ENCODE measurements around the gene TUBGCP2.

- TF ChIP-seq EZH2 (IDR thresholded peaks at IDR 0.05) (no peak), POLR2AphosphoS5 (IDR thresholded peaks at IDR 0.05; ENCODE audit: low read depth, low read length) (no peak), JUND (IDR thresholded peaks at IDR 0.05) (no peak), ATF3 (IDR thresholded peaks at IDR 0.05) (no peak), RAD21 (IDR thresholded peaks at IDR 0.05; ENCODE audit: low read depth) (no peak), FOSL1 (IDR thresholded peaks at IDR 0.05; ENCODE audit: low read depth) (no peak), POLR2A (IDR thresholded peaks at IDR 0.05; ENCODE audit: borderline replicate concordance, extremely low read depth, insufficient read depth, insufficient read length) (no peak), ZNF274 (IDR thresholded peaks at IDR 0.05; ENCODE audit: low read depth, low read length) (no peak), ZFX (IDR thresholded peaks at IDR 0.05) (no peak), SIN3A (IDR thresholded peaks at IDR 0.05; ENCODE audit: low read depth) (no peak)
- TF ChIP-seq, protein P1, sequence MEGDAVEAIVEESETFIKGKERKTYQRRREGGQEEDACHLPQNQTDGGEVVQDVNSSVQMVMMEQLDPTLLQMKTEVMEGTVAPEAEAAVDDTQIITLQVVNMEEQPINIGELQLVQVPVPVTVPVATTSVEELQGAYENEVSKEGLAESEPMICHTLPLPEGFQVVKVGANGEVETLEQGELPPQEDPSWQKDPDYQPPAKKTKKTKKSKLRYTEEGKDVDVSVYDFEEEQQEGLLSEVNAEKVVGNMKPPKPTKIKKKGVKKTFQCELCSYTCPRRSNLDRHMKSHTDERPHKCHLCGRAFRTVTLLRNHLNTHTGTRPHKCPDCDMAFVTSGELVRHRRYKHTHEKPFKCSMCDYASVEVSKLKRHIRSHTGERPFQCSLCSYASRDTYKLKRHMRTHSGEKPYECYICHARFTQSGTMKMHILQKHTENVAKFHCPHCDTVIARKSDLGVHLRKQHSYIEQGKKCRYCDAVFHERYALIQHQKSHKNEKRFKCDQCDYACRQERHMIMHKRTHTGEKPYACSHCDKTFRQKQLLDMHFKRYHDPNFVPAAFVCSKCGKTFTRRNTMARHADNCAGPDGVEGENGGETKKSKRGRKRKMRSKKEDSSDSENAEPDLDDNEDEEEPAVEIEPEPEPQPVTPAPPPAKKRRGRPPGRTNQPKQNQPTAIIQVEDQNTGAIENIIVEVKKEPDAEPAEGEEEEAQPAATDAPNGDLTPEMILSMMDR (IDR thresholded peaks at IDR 0.05 in 2 of 3, conservative IDR thresholded peaks at IDR 0.05 in 1 of 3; ENCODE audit: borderline replicate concordance in 1 of 3, insufficient read depth in 1 of 3, low read depth in 2 of 3, low read length in 2 of 3): no peak
Observed at GRCh38 chr10:133349160-133349568, 40.5 kb upstream of the TUBGCP2 start.
